Astrocyte (in vitro differentiated cells and primary cell): ENCODE data around the gene MBTD1. TPM values are rescaled to one million over a fixed set of nuclear protein-coding genes. Genes with fewer than 3 reads are reported as not detected.

ENCODE experiments used
- DNase-seq: peaks from one replicate; pipeline ENCODE4 v3.0.0-alpha.2; 2010; ENCODE audit warnings: low read depth
- FAIRE-seq: peaks from 2 replicates; lab custom pipeline; 2011; peaks lifted over from hg19 to GRCh38; lab: Jason Lieb, UNC
- H2AFZ ChIP-seq: 2 replicates; pipeline ENCODE4 v1.6.0; 2012; ENCODE audit warnings: low read depth, low read length, inconsistent platforms
- H3K27ac ChIP-seq: 2 replicates; pipeline ENCODE4 v1.5.1; 2011; ENCODE audit warnings: low read depth, low read length, inconsistent platforms
- H3K27me3 ChIP-seq: 2 replicates; pipeline ENCODE4 v1.6.0; 2011; ENCODE audit warnings: low read length, inconsistent platforms; ENCODE audit not compliant: insufficient read depth
- H3K36me3 ChIP-seq: 2 replicates; pipeline ENCODE4 v1.5.1; 2011; ENCODE audit warnings: low read length, inconsistent platforms; ENCODE audit not compliant: insufficient read depth
- H3K4me1 ChIP-seq: 2 replicates; pipeline ENCODE4 v1.5.1; 2011; ENCODE audit warnings: low read length, inconsistent platforms; ENCODE audit not compliant: insufficient read depth
- H3K4me2 ChIP-seq: 2 replicates; pipeline ENCODE4 v1.6.0; 2012; ENCODE audit warnings: low read length, inconsistent platforms
- H3K4me3 ChIP-seq: 2 replicates; pipeline ENCODE4 v1.5.1; 2011; ENCODE audit warnings: low read depth, mild to moderate bottlenecking, low read length, inconsistent platforms; ENCODE audit not compliant: insufficient read depth
- H3K79me2 ChIP-seq: 2 replicates; pipeline ENCODE4 v1.6.0; 2012; ENCODE audit warnings: mild to moderate bottlenecking, low read length, inconsistent platforms; ENCODE audit not compliant: insufficient read depth
- H3K9ac ChIP-seq: 2 replicates; pipeline ENCODE4 v1.6.0; 2012; ENCODE audit warnings: mild to moderate bottlenecking, low read length, inconsistent platforms
- H3K9me3 ChIP-seq: 2 replicates; pipeline ENCODE4 v1.5.1; 2012; ENCODE audit warnings: low read depth, mild to moderate bottlenecking, low read length, inconsistent platforms; ENCODE audit not compliant: insufficient read depth
- H4K20me1 ChIP-seq: 2 replicates; pipeline ENCODE4 v1.6.0; 2012; ENCODE audit warnings: low read length, inconsistent platforms; ENCODE audit not compliant: insufficient read depth
- H3K27ac Mint-ChIP-seq: one replicate; pipeline ENCODE4 v1.8.0; 2021; ENCODE audit warnings: mild to moderate bottlenecking, mixed read lengths; ENCODE audit not compliant: unreplicated experiment
- H3K27me3 Mint-ChIP-seq: one replicate; pipeline ENCODE4 v1.8.0; 2021; ENCODE audit warnings: low read depth, mixed read lengths; ENCODE audit not compliant: unreplicated experiment
- H3K36me3 Mint-ChIP-seq: one replicate; pipeline ENCODE4 v1.8.0; 2021; ENCODE audit warnings: low read depth, mixed read lengths; ENCODE audit not compliant: unreplicated experiment
- H3K4me1 Mint-ChIP-seq: one replicate; pipeline ENCODE4 v1.8.0; 2021; ENCODE audit warnings: low read depth, mixed read lengths; ENCODE audit not compliant: unreplicated experiment
- H3K4me3 Mint-ChIP-seq: one replicate; pipeline ENCODE4 v1.8.0; 2021; ENCODE audit warnings: mild to moderate bottlenecking, moderate library complexity, mixed read lengths; ENCODE audit not compliant: unreplicated experiment
- H3K9me3 Mint-ChIP-seq: one replicate; pipeline ENCODE4 v1.8.0; 2021; ENCODE audit warnings: mild to moderate bottlenecking, mixed read lengths; ENCODE audit not compliant: unreplicated experiment
- EZH2 ChIP-seq: IDR thresholded peaks from 2 replicates; pipeline ENCODE4 v1.6.1; 2012; ENCODE audit warnings: mild to moderate bottlenecking, low read length, inconsistent platforms; ENCODE audit not compliant: insufficient read depth
- total RNA-seq: library from RNA; stranded (reverse); gene quantifications from 2 replicates; pipeline ENCODE4 v1.2.1, GENCODE V29; 2021
- TF ChIP-seq, protein P1 (sequence below): IDR thresholded peaks from 2 replicates; pipeline ENCODE4 v1.5.1; 2011; ENCODE audit warnings: low read depth, mild to moderate bottlenecking, inconsistent platforms, low read length, moderate library complexity; ENCODE audit not compliant: insufficient read depth

Gene MBTD1
- total RNA-seq, 1 donor from 2014 or later, result 11.1 TPM

- no peak overlapping the region for H3K4me2 ChIP-seq
- Mint-ChIP-seq H3K4me1 (peaks cover 4% of the 10 kb centered on the region), H3K9me3 (no peaks in the 10 kb centered on the region), H3K27me3 (no peaks in the 10 kb centered on the region), H3K27ac (no peak overlapping the region), H3K36me3 (peaks cover 19% of the 10 kb centered on the region), H3K4me3 (no peak overlapping the region)
- peaks cover 21% of the 10 kb centered on the region for H3K36me3 ChIP-seq
- TF ChIP-seq, protein P1, sequence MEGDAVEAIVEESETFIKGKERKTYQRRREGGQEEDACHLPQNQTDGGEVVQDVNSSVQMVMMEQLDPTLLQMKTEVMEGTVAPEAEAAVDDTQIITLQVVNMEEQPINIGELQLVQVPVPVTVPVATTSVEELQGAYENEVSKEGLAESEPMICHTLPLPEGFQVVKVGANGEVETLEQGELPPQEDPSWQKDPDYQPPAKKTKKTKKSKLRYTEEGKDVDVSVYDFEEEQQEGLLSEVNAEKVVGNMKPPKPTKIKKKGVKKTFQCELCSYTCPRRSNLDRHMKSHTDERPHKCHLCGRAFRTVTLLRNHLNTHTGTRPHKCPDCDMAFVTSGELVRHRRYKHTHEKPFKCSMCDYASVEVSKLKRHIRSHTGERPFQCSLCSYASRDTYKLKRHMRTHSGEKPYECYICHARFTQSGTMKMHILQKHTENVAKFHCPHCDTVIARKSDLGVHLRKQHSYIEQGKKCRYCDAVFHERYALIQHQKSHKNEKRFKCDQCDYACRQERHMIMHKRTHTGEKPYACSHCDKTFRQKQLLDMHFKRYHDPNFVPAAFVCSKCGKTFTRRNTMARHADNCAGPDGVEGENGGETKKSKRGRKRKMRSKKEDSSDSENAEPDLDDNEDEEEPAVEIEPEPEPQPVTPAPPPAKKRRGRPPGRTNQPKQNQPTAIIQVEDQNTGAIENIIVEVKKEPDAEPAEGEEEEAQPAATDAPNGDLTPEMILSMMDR, result no peak
- TF ChIP-seq EZH2, result no peak
- no peaks in the 10 kb centered on the region for H4K20me1 ChIP-seq
- H3K9ac ChIP-seq, result no peak overlapping the region
- no peaks in the 10 kb centered on the region for H3K79me2 ChIP-seq
- DNase-seq, result no peak
- H2AFZ ChIP-seq, result no peak overlapping the region
- no peak for FAIRE-seq
- no peak overlapping the region for H3K27ac ChIP-seq
- no peaks in the 10 kb centered on the region for H3K27me3 ChIP-seq
- H3K4me3 ChIP-seq, result no peak overlapping the region
- no peaks in the 10 kb centered on the region for H3K4me1 ChIP-seq
- H3K9me3 ChIP-seq, result no peaks in the 10 kb centered on the region
Measured at GRCh38 chr17:51200295-51200694, 59.6 kb downstream of the MBTD1 start.

- H3K27me3 ChIP-seq, result no peaks in the 10 kb centered on the region
- H3K27ac ChIP-seq, result no peak overlapping the region
- Mint-ChIP-seq H3K9me3 (no peaks in the 10 kb centered on the region), H3K4me3 (no peak overlapping the region), H3K27ac (no peak overlapping the region), H3K4me1 (peaks cover 4% of the 10 kb centered on the region), H3K36me3 (peaks cover 18% of the 10 kb centered on the region), H3K27me3 (no peaks in the 10 kb centered on the region)
- H3K4me3 ChIP-seq, result no peak overlapping the region
- H3K36me3 ChIP-seq, result peaks cover 17% of the 10 kb centered on the region
- no peak for DNase-seq
- no peaks in the 10 kb centered on the region for H4K20me1 ChIP-seq
- no peak for FAIRE-seq
- H3K4me2 ChIP-seq, result no peak overlapping the region
- H3K79me2 ChIP-seq, result no peaks in the 10 kb centered on the region
- H3K9ac ChIP-seq, result no peak overlapping the region
- H2AFZ ChIP-seq, result no peak overlapping the region
- no peaks in the 10 kb centered on the region for H3K4me1 ChIP-seq
- TF ChIP-seq, protein P1, result no peak
- no peak for TF ChIP-seq EZH2
- no peaks in the 10 kb centered on the region for H3K9me3 ChIP-seq
Measured at GRCh38 chr17:51197754-51198153, 62.1 kb downstream of the MBTD1 start.

DNA sequence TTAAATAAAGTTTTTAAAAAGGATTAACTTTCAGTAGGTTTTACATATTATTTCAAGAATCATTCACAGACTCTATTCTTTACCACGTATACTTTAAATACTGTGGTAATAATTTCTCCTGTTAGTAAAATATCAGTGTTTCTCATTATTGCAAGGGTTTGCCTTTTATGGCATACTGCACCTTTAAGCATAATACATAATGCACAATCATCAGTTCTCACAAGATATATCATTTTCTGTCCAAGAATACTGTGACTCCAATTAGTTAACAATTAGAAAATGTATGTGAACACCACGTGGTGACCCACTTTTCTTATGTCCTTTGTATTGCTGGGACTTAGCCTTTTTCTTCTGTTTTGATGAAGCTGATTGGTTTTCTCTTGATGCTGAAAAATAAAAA, 68.0 kb downstream of the MBTD1 start:
- no peaks in the 10 kb centered on the region for H3K9me3 Mint-ChIP-seq
- H3K27ac Mint-ChIP-seq, result no peak overlapping the region
- no peak for DNase-seq
- no peak overlapping the region for H3K4me3 Mint-ChIP-seq
- Histone ChIP-seq H2AFZ (no peak overlapping the region), H3K4me3 (no peak overlapping the region), H3K4me2 (no peak overlapping the region), H3K9ac (no peak overlapping the region), H3K36me3 (peaks cover 31% of the 10 kb centered on the region), H3K4me1 (no peaks in the 10 kb centered on the region), H3K27me3 (no peaks in the 10 kb centered on the region), H3K79me2 (no peaks in the 10 kb centered on the region), H4K20me1 (no peaks in the 10 kb centered on the region), H3K9me3 (no peaks in the 10 kb centered on the region), H3K27ac (no peak overlapping the region)
- TF ChIP-seq EZH2, result no peak
- TF ChIP-seq, protein P1, result no peak
- FAIRE-seq, result no peak
- no peaks in the 10 kb centered on the region for H3K27me3 Mint-ChIP-seq
- no peaks in the 10 kb centered on the region for H3K4me1 Mint-ChIP-seq
- peaks cover 13% of the 10 kb centered on the region for H3K36me3 Mint-ChIP-seq
